K562 treated with DMSO at 1 percent for 12 hours (cell line): Measurements from ENCODE around the gene MYL6B. TPM values are rescaled to one million over a fixed set of nuclear protein-coding genes. Genes with fewer than 3 reads are reported as not detected.

Source experiments
- total RNA-seq: library from RNA; unstranded; fragments of 300-600 nt; gene quantifications from 2 replicates; pipeline ENCODE4 v1.2.3, GENCODE V29; 2022; ENCODE audit not compliant: insufficient read depth

MYL6B gene
- total RNA-seq, result 39.6 and 50.9 TPM in 2 replicates

DNA sequence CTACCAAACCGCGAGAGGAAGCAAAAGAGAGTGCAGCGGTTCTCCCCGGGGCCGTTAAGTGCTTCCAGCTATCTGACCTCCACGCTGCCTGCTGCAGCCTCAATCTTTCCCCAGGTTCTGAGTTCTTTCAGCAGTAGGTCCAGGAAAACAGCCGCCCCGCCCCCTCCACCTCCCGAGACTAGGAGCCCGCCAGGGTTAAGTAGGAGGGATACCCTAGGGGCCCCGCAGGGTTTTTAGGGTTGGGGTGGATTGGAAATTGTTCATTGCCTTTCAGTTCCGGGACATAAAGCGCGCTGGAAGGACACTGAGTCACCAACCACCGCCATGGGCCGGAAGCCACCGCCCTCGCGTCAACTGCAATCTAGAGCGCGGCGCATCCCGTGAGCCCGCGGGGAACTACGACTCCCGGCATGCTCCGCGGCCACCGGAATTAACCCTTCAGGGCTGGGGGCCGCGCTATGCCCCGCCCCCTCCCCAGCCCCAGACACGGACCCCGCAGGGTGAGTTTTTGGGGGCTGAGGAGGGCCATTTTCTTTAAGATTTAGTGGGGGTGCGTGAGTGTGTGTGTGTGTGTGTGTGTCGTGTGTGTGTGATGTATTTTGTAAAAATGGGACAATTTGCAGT lies at the start of gene MYL6B:
Gene MYL6B, plus strand, starts transcription at position 456 of the 624 bp plus-strand sequence. CDS start 1,332 bp downstream, outside the sequence.

DNA sequence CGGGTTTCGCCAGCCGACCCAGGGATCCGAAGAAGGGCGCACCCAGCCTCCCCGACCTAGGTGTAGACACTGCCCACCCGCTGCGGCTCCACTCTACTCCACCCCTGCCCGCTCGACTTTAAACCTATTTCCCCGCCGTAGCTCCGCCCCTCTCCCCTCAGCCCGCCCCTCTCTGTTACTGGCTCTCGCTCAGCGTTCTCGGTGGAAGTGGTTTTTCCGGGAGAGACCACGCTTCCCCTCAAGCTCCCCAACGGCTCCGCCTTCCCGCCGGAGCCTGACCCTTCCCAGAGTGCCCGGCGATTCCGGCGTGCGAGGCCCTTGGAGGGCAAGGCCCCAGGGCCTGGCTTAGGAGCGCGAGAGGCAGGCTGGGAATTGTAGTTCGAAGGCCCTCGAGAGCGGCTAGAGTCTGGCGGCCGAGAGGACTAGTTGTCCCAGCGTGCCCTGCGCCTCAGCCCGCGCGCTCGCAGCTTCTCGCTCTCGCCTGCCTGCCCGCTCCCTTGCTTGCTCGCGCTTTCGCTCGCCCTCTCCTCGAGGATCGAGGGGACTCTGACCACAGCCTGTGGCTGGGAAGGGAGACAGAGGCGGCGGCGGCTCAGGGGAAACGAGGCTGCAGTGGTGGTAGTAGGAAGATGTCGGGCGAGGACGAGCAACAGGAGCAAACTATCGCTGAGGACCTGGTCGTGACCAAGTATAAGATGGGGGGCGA lies 48.1 kb upstream of the MYL6B start, which contains the start of gene PA2G4:
Gene PA2G4, plus strand, starts transcription at position 451 of the 706 bp plus-strand sequence. Its CDS starts 179 bp downstream, at position 630.

DNA sequence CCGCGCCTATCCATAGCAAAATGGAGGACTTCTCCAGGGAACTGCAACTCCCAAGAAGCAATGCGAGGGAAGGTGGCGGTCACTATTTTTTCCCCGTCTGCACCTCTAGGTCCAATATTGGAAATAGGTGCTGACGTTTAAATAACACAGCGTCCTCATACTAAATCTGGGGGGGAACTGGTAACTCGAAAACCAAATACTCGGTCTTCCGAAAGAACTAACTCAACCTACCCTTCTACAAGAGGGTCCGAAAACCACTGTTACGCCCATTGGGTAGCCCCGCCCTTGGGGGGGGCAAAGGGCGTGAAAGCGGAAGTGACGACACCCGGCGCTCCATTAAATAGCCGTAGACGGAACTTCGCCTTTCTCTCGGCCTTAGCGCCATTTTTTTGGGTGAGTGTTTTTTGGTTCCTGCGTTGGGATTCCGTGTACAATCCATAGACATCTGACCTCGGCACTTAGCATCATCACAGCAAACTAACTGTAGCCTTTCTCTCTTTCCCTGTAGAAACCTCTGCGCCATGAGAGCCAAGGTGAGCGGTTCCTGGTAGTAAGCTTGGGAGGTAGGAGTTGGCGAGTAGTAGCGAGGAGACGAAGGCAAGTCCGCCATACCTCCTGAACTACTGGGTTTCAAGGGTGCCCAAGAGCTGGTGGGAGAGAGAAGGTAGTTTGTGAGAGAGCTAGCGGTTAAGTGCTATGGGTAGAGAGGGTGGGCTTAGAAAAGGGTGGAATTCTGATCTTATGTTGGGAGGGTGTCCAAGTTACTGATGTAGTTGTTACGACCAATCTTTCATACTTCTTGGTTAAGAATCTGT lies 35.9 kb upstream of the MYL6B start, which contains the start of gene RPL41:
Gene RPL41, plus strand, starts transcription at position 367 of the 815 bp plus-strand sequence.

GRCh38 chr12:56117778-56118687 lies 34.4 kb upstream of the MYL6B start, which contains the start of gene ZC3H10:
Gene ZC3H10, plus strand, starts transcription at chr12:56118266. Its CDS starts 2,297 bp downstream, at chr12:56120563.

GRCh38 chr12:56127888-56128669 lies 24.3 kb upstream of the MYL6B start, which contains the start of gene ESYT1:
Gene ESYT1, plus strand, starts transcription at chr12:56128267. Its CDS starts 53 bp downstream, at chr12:56128320.

GRCh38 chr12:56158029-56158925 lies 5.9 kb downstream of the MYL6B start, which contains the start of gene MYL6:
Gene MYL6, plus strand, starts transcription at chr12:56158359. Its CDS starts 43 bp downstream, at chr12:56158402.

GRCh38 chr12:56189099-56189917 lies 36.9 kb downstream of the MYL6B start, which contains the start of gene SMARCC2:
Gene SMARCC2, minus strand, starts transcription at chr12:56189483. Its CDS starts 22 bp downstream, at chr12:56189461.

Other genes starting within 250 kb of the MYL6B start
- 25.3 and 31.8 TPM in 2 replicates for gene PYM1, start 224.7 kb upstream of the MYL6B start, total RNA-seq
- 20.0 and 41.3 TPM in 2 replicates for gene DGKA, start 221.4 kb upstream of the MYL6B start, total RNA-seq
- gene PMEL, start 186.5 kb upstream of the MYL6B start, total RNA-seq, result 1.6 and 2.3 TPM in 2 replicates
- 60.8 and 102 TPM in 2 replicates for gene CDK2, start 185.8 kb upstream of the MYL6B start, total RNA-seq
- gene RAB5B, start 178.5 kb upstream of the MYL6B start, total RNA-seq, result 24.7 and 53.6 TPM in 2 replicates
- 28.3 and 47.1 TPM in 2 replicates for gene SUOX, start 155.3 kb upstream of the MYL6B start, total RNA-seq
- 5.5 and 28.5 TPM in 2 replicates for gene IKZF4, start 131.5 kb upstream of the MYL6B start, total RNA-seq
- 356 and 471 TPM in 2 replicates for gene RPS26, start 110.7 kb upstream of the MYL6B start, total RNA-seq
- gene ERBB3, start 72.4 kb upstream of the MYL6B start, total RNA-seq, result 4.0 and 6.2 TPM in 2 replicates
- gene PA2G4, start 48.0 kb upstream of the MYL6B start, total RNA-seq, result 117 and 191 TPM in 2 replicates
- gene RPL41, start 36.0 kb upstream of the MYL6B start, total RNA-seq, result 3,882 and 7,413 TPM in 2 replicates
- gene ZC3H10, start 34.3 kb upstream of the MYL6B start, total RNA-seq, result 3.0 and 6.0 TPM in 2 replicates
- 118 and 171 TPM in 2 replicates for gene ESYT1, start 24.3 kb upstream of the MYL6B start, total RNA-seq
- 825 and 1,302 TPM in 2 replicates for gene MYL6, start 5.8 kb downstream of the MYL6B start, total RNA-seq
- 21.7 and 70.9 TPM in 2 replicates for gene SMARCC2, start 36.9 kb downstream of the MYL6B start, total RNA-seq
- 21.4 and 47.7 TPM in 2 replicates for gene RNF41, start 69.3 kb downstream of the MYL6B start, total RNA-seq
- 41.0 and 51.8 TPM in 2 replicates for gene NABP2, start 71.8 kb downstream of the MYL6B start, total RNA-seq
- gene SLC39A5, start 77.5 kb downstream of the MYL6B start, total RNA-seq, result not detected in 2 replicates
- gene ANKRD52, start 105.8 kb downstream of the MYL6B start, total RNA-seq, result 9.6 and 33.7 TPM in 2 replicates
- gene COQ10A, start 114.4 kb downstream of the MYL6B start, total RNA-seq, result 43.3 and 62.5 TPM in 2 replicates
- gene CS, start 147.7 kb downstream of the MYL6B start, total RNA-seq, result 81.3 and 200 TPM in 2 replicates
- 79.7 and 93.3 TPM in 2 replicates for gene CNPY2, start 163.4 kb downstream of the MYL6B start, total RNA-seq
- gene PAN2, start 181.4 kb downstream of the MYL6B start, total RNA-seq, result 12.5 and 26.6 TPM in 2 replicates
- gene IL23A, start 186.3 kb downstream of the MYL6B start, total RNA-seq, result 13.7 and 23.5 TPM in 2 replicates
- gene STAT2, start 207.5 kb downstream of the MYL6B start, total RNA-seq, result 25.6 and 60.4 TPM in 2 replicates
- not detected in 2 replicates for gene APOF, start 210.3 kb downstream of the MYL6B start, total RNA-seq